Body of pancreas (tissue), 4 donors: ENCODE results near the gene MAD1L1.

Experiments
- POLR2A ChIP-seq, 3 donors: fragments of 450-650 bp; IDR thresholded peaks; one replicate each; pipeline ENCODE4 v1.6.1; 2016; ENCODE audit warnings: antibody characterized with exemption in 3 of 3, mild to moderate bottlenecking in 2 of 3
- TF ChIP-seq, protein P1 (sequence below), 7 experiments: fragments of 450-650 bp in 4 of 7; fragments of 200-600 bp in 3 of 7; sonication (generic) in 3 of 7; IDR thresholded peaks; one replicate each; pipeline ENCODE4 v1.5.1; 2016 to 2019; ENCODE audit warnings: antibody characterized with exemption in 7 of 7

DNA sequence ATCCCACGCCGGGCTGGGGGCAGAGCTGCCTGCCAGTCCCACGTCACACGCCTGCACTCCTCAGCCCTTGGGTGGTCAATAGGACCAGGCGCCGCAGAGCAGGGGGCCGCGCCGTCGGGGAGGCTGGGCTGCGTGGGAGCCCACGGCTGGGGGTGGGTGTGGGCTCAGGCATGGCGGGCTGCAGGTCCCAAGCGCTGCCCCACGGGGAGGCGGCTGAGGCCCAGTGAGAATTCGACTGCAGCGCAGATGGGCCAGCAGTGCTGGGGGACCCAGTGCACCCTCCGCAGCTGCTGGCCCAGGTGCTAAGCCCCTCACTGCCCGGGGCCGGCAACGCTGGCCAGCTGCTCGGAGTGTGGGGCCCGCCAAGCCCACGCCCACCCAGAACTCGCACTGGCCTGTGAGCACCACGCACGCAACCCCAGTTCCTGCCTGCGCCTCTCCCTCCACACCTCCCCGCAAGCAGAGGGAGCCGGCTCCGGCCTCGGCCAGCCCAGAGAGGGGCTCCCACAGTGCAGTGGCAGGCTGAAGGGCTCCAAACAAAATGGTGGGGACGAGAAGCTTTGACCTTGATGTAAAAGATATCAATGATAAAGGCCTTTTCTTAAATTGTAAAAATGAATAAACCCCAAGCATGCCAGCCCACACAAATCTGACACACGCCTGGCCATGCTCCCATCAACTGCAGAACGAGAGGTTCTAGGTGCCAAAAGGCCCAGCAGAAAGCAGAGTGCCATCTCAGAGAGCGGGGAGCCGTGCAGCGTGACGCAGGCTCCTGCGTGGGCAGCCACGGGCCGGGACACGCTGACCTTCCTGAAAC, 255.5 kb downstream of the MAD1L1 start:
- TF ChIP-seq, protein P1, sequence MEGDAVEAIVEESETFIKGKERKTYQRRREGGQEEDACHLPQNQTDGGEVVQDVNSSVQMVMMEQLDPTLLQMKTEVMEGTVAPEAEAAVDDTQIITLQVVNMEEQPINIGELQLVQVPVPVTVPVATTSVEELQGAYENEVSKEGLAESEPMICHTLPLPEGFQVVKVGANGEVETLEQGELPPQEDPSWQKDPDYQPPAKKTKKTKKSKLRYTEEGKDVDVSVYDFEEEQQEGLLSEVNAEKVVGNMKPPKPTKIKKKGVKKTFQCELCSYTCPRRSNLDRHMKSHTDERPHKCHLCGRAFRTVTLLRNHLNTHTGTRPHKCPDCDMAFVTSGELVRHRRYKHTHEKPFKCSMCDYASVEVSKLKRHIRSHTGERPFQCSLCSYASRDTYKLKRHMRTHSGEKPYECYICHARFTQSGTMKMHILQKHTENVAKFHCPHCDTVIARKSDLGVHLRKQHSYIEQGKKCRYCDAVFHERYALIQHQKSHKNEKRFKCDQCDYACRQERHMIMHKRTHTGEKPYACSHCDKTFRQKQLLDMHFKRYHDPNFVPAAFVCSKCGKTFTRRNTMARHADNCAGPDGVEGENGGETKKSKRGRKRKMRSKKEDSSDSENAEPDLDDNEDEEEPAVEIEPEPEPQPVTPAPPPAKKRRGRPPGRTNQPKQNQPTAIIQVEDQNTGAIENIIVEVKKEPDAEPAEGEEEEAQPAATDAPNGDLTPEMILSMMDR (IDR thresholded peaks at IDR 0.05): no peak
- TF ChIP-seq POLR2A (IDR thresholded peaks at IDR 0.05): no peak
